Liver (tissue), 9 donors: ENCODE measurements around the gene SEMA3G. TPM values are rescaled to one million over a fixed set of nuclear protein-coding genes. Genes with fewer than 3 reads are reported as not detected.
A peak's percentile ranks its signal among the peaks of the same experiment; 100 is the strongest.

ENCODE experiments used
- DNase-seq: peaks from one replicate; pipeline ENCODE4 v3.0.0-alpha.2; 2017; ENCODE audit warnings: low spot score
- H3K27ac ChIP-seq, 2 donors: one replicate each; pipeline ENCODE4 v1.7.0; 2013; ENCODE audit warnings: inconsistent platforms in 2 of 2, low read length in 2 of 2, control low read depth in 1 of 2, low read depth in 1 of 2, mild to moderate bottlenecking in 1 of 2
- H3K27me3 ChIP-seq, 4 donors: one replicate each; pipeline versions ENCODE4 v1.6.1 to v1.7.0; 2013; ENCODE audit warnings: low read length in 3 of 4, inconsistent platforms in 1 of 4, mild to moderate bottlenecking in 1 of 4, moderate library complexity in 1 of 4; ENCODE audit not compliant: control insufficient read depth in 4 of 4, insufficient read depth in 4 of 4
- H3K36me3 ChIP-seq, 4 donors: one replicate each; pipeline versions ENCODE4 v1.6.1 to v1.7.0; 2013; ENCODE audit warnings: low read length in 3 of 4, mild to moderate bottlenecking in 3 of 4, low read depth in 1 of 4, moderate library complexity in 1 of 4; ENCODE audit not compliant: control insufficient read depth in 4 of 4, insufficient read depth in 3 of 4
- H3K4me1 ChIP-seq, 4 donors: one replicate each; pipeline versions ENCODE4 v1.6.1 to v1.7.0; 2013; ENCODE audit warnings: low read length in 3 of 4, mild to moderate bottlenecking in 3 of 4, moderate library complexity in 1 of 4; ENCODE audit not compliant: control insufficient read depth in 4 of 4, insufficient read depth in 4 of 4
- H3K4me3 ChIP-seq, 3 donors: one replicate each; pipeline versions ENCODE4 v1.6.1 to v1.7.0; 2013; ENCODE audit warnings: low read length in 3 of 3, control low read depth in 1 of 3, low read depth in 1 of 3, mild to moderate bottlenecking in 1 of 3
- H3K9ac ChIP-seq, 2 donors: one replicate each; pipeline ENCODE4 v1.7.0; 2013; ENCODE audit warnings: low read length in 2 of 2, mild to moderate bottlenecking in 2 of 2, moderate library complexity in 2 of 2, control low read depth in 1 of 2, low read depth in 1 of 2
- H3K9me3 ChIP-seq, 4 donors: one replicate each; pipeline versions ENCODE4 v1.6.1 to v1.7.0; 2013; ENCODE audit warnings: low read length in 3 of 4; ENCODE audit not compliant: control insufficient read depth in 4 of 4
- EGR1 ChIP-seq, 2 donors: IDR thresholded peaks; 2 replicates each; pipeline ENCODE4 v1.6.1; 2016 to 2018; ENCODE audit warnings: antibody characterized with exemption in 2 of 2, low read depth in 2 of 2
- FOXA1 ChIP-seq: IDR thresholded peaks from 2 replicates; pipeline ENCODE4 v1.6.1; 2016; ENCODE audit warnings: antibody characterized with exemption
- FOXA2 ChIP-seq: IDR thresholded peaks from 2 replicates; pipeline ENCODE4 v1.6.1; 2016; ENCODE audit warnings: antibody characterized with exemption
- GABPA ChIP-seq, 2 donors: IDR thresholded peaks in 1 of 2; conservative IDR thresholded peaks in 1 of 2; 2 replicates each; pipeline ENCODE4 v1.6.1; 2016; ENCODE audit warnings: antibody characterized with exemption in 2 of 2, mild to moderate bottlenecking in 1 of 2, moderate library complexity in 1 of 2
- HNF4A ChIP-seq, 2 donors: conservative IDR thresholded peaks; 2 replicates each; pipeline ENCODE4 v1.6.1; 2016; ENCODE audit warnings: antibody characterized with exemption in 2 of 2, mild to moderate bottlenecking in 2 of 2
- HNF4G ChIP-seq: IDR thresholded peaks from 2 replicates; pipeline ENCODE4 v1.6.1; 2016; ENCODE audit warnings: antibody characterized with exemption
- JUND ChIP-seq, 2 donors: IDR thresholded peaks; 2 replicates each; pipeline ENCODE4 v1.6.1; 2016; ENCODE audit warnings: antibody characterized with exemption in 2 of 2
- NR2F2 ChIP-seq: IDR thresholded peaks from 2 replicates; pipeline ENCODE4 v1.6.1; 2016; ENCODE audit warnings: antibody characterized with exemption
- RAD21 ChIP-seq, 2 donors: IDR thresholded peaks; 2 replicates each; pipeline ENCODE4 v1.6.1; 2016; ENCODE audit warnings: antibody characterized with exemption in 2 of 2, mild to moderate bottlenecking in 2 of 2
- RXRA ChIP-seq, 2 donors: IDR thresholded peaks; 2 replicates each; pipeline ENCODE4 v1.6.1; 2017 to 2018; ENCODE audit warnings: antibody characterized with exemption in 2 of 2, mild to moderate bottlenecking in 1 of 2
- SP1 ChIP-seq: IDR thresholded peaks from 2 replicates; pipeline ENCODE4 v1.6.1; 2018; ENCODE audit warnings: antibody characterized with exemption, mild to moderate bottlenecking
- YY1 ChIP-seq: IDR thresholded peaks from 2 replicates; pipeline ENCODE4 v1.6.1; 2016; ENCODE audit warnings: antibody characterized with exemption, mild to moderate bottlenecking
- WGBS: extraction: QIAGEN DNeasy Blood & Tissue Kit; methylation state at CpG from one replicate; pipeline ENCODE4 v1.1.7; 2013; 5-methylcytosine and 5-hydroxymethylcytosine counted together
- polyA plus RNA-seq, 2 donors: library from polyadenylated mRNA; stranded (reverse) in 1 of 2; unstranded in 1 of 2; fragments of 200-250 nt in 1 of 2; fragments of >200 nt in 1 of 2; fragmentation: Nextera tagmentation in 1 of 2; extraction: Ambion mirVana in 1 of 2; gene quantifications; one replicate each; pipeline versions ENCODE4 v1.2.1 to v1.2.3, GENCODE V29; 2013 to 2015
- total RNA-seq, 2 donors: library from RNA; depleted of rRNA; stranded (reverse); fragments of >200 nt; gene quantifications; one replicate each; pipeline ENCODE4 v1.2.3, GENCODE V29; 2014
- TF ChIP-seq, protein P1 (sequence below): IDR thresholded peaks from 2 replicates; pipeline ENCODE4 v1.6.1; 2016; ENCODE audit warnings: antibody characterized with exemption, mild to moderate bottlenecking
- TF ChIP-seq, protein P2 (sequence below): IDR thresholded peaks from 2 replicates; pipeline ENCODE4 v1.6.1; 2016; ENCODE audit warnings: antibody characterized with exemption
- TF ChIP-seq, protein P3 (sequence below): fragments of 150-350 bp; IDR thresholded peaks from 2 replicates; pipeline ENCODE4 v1.5.1; 2017; ENCODE audit warnings: improper control_type of control experiment, low read depth, low read length; ENCODE audit not compliant: missing input control
- TF ChIP-seq, protein P4 (sequence below): IDR thresholded peaks from 2 replicates; pipeline ENCODE4 v1.6.1; 2016; ENCODE audit warnings: antibody characterized with exemption
- TF ChIP-seq, protein P5 (sequence below): IDR thresholded peaks from 2 replicates; pipeline ENCODE4 v1.6.1; 2016; ENCODE audit warnings: antibody characterized with exemption
- donor health status: healthy.
- donor health status: healthy.
- donor health status: healthy.
- donor health status: healthy.
- donor health status: healthy.

SEMA3G gene
- total and polyA plus RNA-seq, 4 donors, result 0.47 to 1.2 (median 0.74) TPM

DNA sequence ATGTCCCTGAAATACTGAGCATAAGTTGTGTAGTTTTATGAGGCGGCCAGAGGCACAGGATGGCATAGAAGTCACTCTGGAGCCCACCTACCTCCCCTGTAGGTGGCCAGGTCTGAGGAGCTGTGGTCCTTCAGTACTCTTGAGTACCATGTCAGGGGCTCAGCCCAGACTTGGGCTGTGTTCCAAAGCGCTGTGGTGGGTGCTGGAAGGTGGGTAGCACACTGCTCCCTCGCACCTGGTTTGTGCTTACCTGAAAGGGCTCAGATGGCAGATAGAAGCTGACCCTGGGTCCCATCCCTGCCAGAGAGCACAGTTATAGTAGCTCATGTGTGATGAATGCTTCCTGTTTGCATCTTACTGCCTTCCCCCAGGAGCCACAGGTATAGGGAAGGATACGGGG is 26.0 kb upstream of the SEMA3G start:
- no peak for DNase-seq
- H3K27ac ChIP-seq, result peak overlapping the region; percentile 33 to 65

DNA sequence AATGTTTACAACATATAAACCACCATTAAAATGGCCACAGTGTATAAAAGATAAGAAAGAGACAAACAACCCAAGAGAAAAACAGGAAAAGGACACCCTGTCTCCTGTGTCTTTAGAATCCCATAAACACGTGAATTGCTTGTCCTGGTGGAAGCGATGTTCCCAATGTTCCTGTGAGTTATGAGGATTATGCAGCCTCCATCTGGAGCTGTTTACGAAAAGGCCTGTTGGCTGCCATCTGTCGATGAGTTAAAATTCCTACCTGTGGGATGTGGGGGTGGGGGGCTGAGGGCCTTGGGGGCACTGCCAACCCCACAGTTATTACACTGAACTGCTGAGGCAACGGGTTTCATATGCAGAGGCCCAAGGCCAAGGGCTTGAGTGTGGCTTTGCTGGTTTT is 24.1 kb upstream of the SEMA3G start:
- Histone ChIP-seq H3K4me1 (peaks cover 3 to 37% (median 26%) of the 10 kb centered on the region in 4 donors), H3K9ac (no peak overlapping the region), H3K9me3 (no peaks in the 10 kb centered on the region), H3K27ac (no peak overlapping the region), H3K36me3 (peaks cover 3 to 12% (median 7%) of the 10 kb centered on the region in 4 donors), H3K27me3 (no peaks in the 10 kb centered on the region), H3K4me3 (no peak overlapping the region)
- DNase-seq, result no peak
- WGBS, result 86% methylated on average over 5 of the region's 5 CpGs
- TF ChIP-seq, protein P1, sequence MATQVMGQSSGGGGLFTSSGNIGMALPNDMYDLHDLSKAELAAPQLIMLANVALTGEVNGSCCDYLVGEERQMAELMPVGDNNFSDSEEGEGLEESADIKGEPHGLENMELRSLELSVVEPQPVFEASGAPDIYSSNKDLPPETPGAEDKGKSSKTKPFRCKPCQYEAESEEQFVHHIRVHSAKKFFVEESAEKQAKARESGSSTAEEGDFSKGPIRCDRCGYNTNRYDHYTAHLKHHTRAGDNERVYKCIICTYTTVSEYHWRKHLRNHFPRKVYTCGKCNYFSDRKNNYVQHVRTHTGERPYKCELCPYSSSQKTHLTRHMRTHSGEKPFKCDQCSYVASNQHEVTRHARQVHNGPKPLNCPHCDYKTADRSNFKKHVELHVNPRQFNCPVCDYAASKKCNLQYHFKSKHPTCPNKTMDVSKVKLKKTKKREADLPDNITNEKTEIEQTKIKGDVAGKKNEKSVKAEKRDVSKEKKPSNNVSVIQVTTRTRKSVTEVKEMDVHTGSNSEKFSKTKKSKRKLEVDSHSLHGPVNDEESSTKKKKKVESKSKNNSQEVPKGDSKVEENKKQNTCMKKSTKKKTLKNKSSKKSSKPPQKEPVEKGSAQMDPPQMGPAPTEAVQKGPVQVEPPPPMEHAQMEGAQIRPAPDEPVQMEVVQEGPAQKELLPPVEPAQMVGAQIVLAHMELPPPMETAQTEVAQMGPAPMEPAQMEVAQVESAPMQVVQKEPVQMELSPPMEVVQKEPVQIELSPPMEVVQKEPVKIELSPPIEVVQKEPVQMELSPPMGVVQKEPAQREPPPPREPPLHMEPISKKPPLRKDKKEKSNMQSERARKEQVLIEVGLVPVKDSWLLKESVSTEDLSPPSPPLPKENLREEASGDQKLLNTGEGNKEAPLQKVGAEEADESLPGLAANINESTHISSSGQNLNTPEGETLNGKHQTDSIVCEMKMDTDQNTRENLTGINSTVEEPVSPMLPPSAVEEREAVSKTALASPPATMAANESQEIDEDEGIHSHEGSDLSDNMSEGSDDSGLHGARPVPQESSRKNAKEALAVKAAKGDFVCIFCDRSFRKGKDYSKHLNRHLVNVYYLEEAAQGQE, result no peak
- TF ChIP-seq, protein P2, sequence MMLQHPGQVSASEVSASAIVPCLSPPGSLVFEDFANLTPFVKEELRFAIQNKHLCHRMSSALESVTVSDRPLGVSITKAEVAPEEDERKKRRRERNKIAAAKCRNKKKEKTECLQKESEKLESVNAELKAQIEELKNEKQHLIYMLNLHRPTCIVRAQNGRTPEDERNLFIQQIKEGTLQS, result no peak
- no peak for TF ChIP-seq JUND (IDR thresholded peaks at IDR 0.05)
- no peak for TF ChIP-seq RXRA (IDR thresholded peaks at IDR 0.05)
- no peak for TF ChIP-seq GABPA (IDR thresholded peaks at IDR 0.05 in 1 of 2, conservative IDR thresholded peaks at IDR 0.05 in 1 of 2)
- TF ChIP-seq HNF4G, result no peak
- TF ChIP-seq NR2F2, result no peak
- TF ChIP-seq, protein P3, sequence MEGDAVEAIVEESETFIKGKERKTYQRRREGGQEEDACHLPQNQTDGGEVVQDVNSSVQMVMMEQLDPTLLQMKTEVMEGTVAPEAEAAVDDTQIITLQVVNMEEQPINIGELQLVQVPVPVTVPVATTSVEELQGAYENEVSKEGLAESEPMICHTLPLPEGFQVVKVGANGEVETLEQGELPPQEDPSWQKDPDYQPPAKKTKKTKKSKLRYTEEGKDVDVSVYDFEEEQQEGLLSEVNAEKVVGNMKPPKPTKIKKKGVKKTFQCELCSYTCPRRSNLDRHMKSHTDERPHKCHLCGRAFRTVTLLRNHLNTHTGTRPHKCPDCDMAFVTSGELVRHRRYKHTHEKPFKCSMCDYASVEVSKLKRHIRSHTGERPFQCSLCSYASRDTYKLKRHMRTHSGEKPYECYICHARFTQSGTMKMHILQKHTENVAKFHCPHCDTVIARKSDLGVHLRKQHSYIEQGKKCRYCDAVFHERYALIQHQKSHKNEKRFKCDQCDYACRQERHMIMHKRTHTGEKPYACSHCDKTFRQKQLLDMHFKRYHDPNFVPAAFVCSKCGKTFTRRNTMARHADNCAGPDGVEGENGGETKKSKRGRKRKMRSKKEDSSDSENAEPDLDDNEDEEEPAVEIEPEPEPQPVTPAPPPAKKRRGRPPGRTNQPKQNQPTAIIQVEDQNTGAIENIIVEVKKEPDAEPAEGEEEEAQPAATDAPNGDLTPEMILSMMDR, result no peak
- TF ChIP-seq RAD21 (IDR thresholded peaks at IDR 0.05), result no peak
- no peak for TF ChIP-seq SP1
- no peak for TF ChIP-seq FOXA2
- no peak for TF ChIP-seq YY1

More for the DNA sequence above, 26.0 kb upstream of the SEMA3G start:
- H3K4me3 ChIP-seq, result no peak overlapping the region
- TF ChIP-seq FOXA1 (no peak), NR2F2 (no peak), JUND (IDR thresholded peaks at IDR 0.05) (no peak), HNF4G (no peak), HNF4A (conservative IDR thresholded peaks at IDR 0.05) (no peak), FOXA2 (no peak), RXRA (IDR thresholded peaks at IDR 0.05) (no peak), EGR1 (IDR thresholded peaks at IDR 0.05; ENCODE audit: low read depth in 2 of 2) (no peak), SP1 (no peak), GABPA (IDR thresholded peaks at IDR 0.05 in 1 of 2, conservative IDR thresholded peaks at IDR 0.05 in 1 of 2) (no peak), YY1 (no peak)
- TF ChIP-seq, protein P2, result no peak
- TF ChIP-seq, protein P1, result no peak
- TF ChIP-seq, protein P4, sequence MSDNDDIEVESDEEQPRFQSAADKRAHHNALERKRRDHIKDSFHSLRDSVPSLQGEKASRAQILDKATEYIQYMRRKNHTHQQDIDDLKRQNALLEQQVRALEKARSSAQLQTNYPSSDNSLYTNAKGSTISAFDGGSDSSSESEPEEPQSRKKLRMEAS, result no peak
- TF ChIP-seq, protein P5, sequence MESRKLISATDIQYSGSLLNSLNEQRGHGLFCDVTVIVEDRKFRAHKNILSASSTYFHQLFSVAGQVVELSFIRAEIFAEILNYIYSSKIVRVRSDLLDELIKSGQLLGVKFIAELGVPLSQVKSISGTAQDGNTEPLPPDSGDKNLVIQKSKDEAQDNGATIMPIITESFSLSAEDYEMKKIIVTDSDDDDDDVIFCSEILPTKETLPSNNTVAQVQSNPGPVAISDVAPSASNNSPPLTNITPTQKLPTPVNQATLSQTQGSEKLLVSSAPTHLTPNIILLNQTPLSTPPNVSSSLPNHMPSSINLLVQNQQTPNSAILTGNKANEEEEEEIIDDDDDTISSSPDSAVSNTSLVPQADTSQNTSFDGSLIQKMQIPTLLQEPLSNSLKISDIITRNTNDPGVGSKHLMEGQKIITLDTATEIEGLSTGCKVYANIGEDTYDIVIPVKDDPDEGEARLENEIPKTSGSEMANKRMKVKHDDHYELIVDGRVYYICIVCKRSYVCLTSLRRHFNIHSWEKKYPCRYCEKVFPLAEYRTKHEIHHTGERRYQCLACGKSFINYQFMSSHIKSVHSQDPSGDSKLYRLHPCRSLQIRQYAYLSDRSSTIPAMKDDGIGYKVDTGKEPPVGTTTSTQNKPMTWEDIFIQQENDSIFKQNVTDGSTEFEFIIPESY, result no peak
- no peak overlapping the region for H3K9ac ChIP-seq
- H3K36me3 ChIP-seq, result peaks cover 3 to 19% (median 13%) of the 10 kb centered on the region in 4 donors
- peaks cover 3 to 37% (median 26%) of the 10 kb centered on the region in 4 donors for H3K4me1 ChIP-seq
- 79% methylated on average over 4 of the region's 4 CpGs for WGBS
- no peaks in the 10 kb centered on the region for H3K27me3 ChIP-seq
- no peaks in the 10 kb centered on the region for H3K9me3 ChIP-seq
